ENCODE results near the gene SNRNP35.
"Not testable (repeated sequence)": the region's sequence is repeated elsewhere in the genome, so short reads cannot be mapped to it uniquely, and the experiment has no call there.

The SNRNP35 gene

GRCh38 chr12:123491056-123491455 lies 33.1 kb downstream of the SNRNP35 start:
- DNase-seq = no peak

- DNase-seq = no peak
Measured at GRCh38 chr12:123491481-123491880, 33.5 kb downstream of the SNRNP35 start.

- not testable (repeated sequence) for DNase-seq
Measured at GRCh38 chr12:123492339-123493039, 34.5 kb downstream of the SNRNP35 start.

GRCh38 chr12:123494124-123494851 lies 36.3 kb downstream of the SNRNP35 start:
- no peak for DNase-seq

- DNase-seq = no peak
Measured at GRCh38 chr12:123497065-123497464, 39.1 kb downstream of the SNRNP35 start.

GRCh38 chr12:123498126-123498825 lies 40.3 kb downstream of the SNRNP35 start:
- no peak for DNase-seq

- DNase-seq = no peak
Measured at GRCh38 chr12:123499332-123499731, 41.4 kb downstream of the SNRNP35 start.

- DNase-seq = no peak
Measured at GRCh38 chr12:123502163-123502704, 44.3 kb downstream of the SNRNP35 start.

- no peak for DNase-seq
Measured at GRCh38 chr12:123506059-123506842, 48.3 kb downstream of the SNRNP35 start.

GRCh38 chr12:123506843-123507236 lies 48.9 kb downstream of the SNRNP35 start:
- DNase-seq = no peak

GRCh38 chr12:123512838-123513665 lies 55.1 kb downstream of the SNRNP35 start:
- DNase-seq = no peak

GRCh38 chr12:123513805-123514204 lies 55.9 kb downstream of the SNRNP35 start:
- no peak for DNase-seq

GRCh38 chr12:123514582-123515221 lies 56.8 kb downstream of the SNRNP35 start:
- DNase-seq = not testable (repeated sequence)

GRCh38 chr12:123516216-123516780 lies 58.4 kb downstream of the SNRNP35 start:
- DNase-seq = no peak
